Mesendoderm (in vitro differentiated cells): ENCODE results near the gene SLC9A8. TPM values are rescaled to one million over a fixed set of nuclear protein-coding genes. Genes with fewer than 3 reads are reported as not detected.

ENCODE experiments used
- DNase-seq: peaks from one replicate; pipeline ENCODE4 v3.0.0; 2013
- H2AK5ac ChIP-seq: 2 replicates; pipeline ENCODE4 v1.6.1; 2013; ENCODE audit warnings: low read length, inconsistent platforms
- H2BK120ac ChIP-seq: 2 replicates; pipeline ENCODE4 v1.6.1; 2013; ENCODE audit warnings: low read depth, mild to moderate bottlenecking, low read length, moderate library complexity, mixed read lengths
- H2BK15ac ChIP-seq: replicated peaks from 2 replicates; pipeline ENCODE4 v1.6.1; 2013; ENCODE audit warnings: low read depth, mild to moderate bottlenecking, moderate library complexity
- H2BK5ac ChIP-seq: 2 replicates; pipeline ENCODE4 v1.6.1; 2013; ENCODE audit warnings: low read length, inconsistent platforms
- H3K18ac ChIP-seq: 2 replicates; pipeline ENCODE4 v1.6.1; 2013; ENCODE audit warnings: mild to moderate bottlenecking, low read length, mixed read lengths
- H3K23ac ChIP-seq: one replicate; pipeline ENCODE4 v1.6.1; 2013; ENCODE audit warnings: low read length
- H3K27ac ChIP-seq: 2 replicates; pipeline ENCODE4 v1.5.1; 2013; ENCODE audit warnings: low read depth, mild to moderate bottlenecking, inconsistent platforms, low read length, moderate library complexity
- H3K27me3 ChIP-seq: 2 replicates; pipeline ENCODE4 v1.6.1; 2013; ENCODE audit warnings: low read length, control low read depth, mild to moderate bottlenecking, inconsistent platforms; ENCODE audit not compliant: insufficient read depth, poor library complexity
- H3K36me3 ChIP-seq: 2 replicates; pipeline ENCODE4 v1.6.1; 2013; ENCODE audit warnings: low read length, inconsistent platforms; ENCODE audit not compliant: control insufficient read depth, insufficient read depth
- H3K4ac ChIP-seq: one replicate; pipeline ENCODE4 v1.6.1; 2013; ENCODE audit warnings: low read depth, mild to moderate bottlenecking, low read length, moderate library complexity
- H3K4me1 ChIP-seq: 2 replicates; pipeline ENCODE4 v1.6.1; 2013; ENCODE audit warnings: low read depth, low read length, inconsistent platforms; ENCODE audit not compliant: control insufficient read depth
- H3K4me2 ChIP-seq: 2 replicates; pipeline ENCODE4 v1.6.1; 2013; ENCODE audit warnings: low read length
- H3K4me3 ChIP-seq: 2 replicates; pipeline ENCODE4 v1.5.1; 2013; ENCODE audit warnings: mild to moderate bottlenecking, low read length
- H3K56ac ChIP-seq: one replicate; pipeline ENCODE4 v1.6.1; 2013; ENCODE audit warnings: low read length
- H3K79me1 ChIP-seq: 2 replicates; pipeline ENCODE4 v1.6.1; 2013; ENCODE audit warnings: low read length, inconsistent platforms
- H3K79me2 ChIP-seq: 2 replicates; pipeline ENCODE4 v1.6.1; 2013; ENCODE audit warnings: mild to moderate bottlenecking, low read length; ENCODE audit not compliant: control insufficient read depth, insufficient read depth
- H3K9ac ChIP-seq: 2 replicates; pipeline ENCODE4 v1.6.1; 2013; ENCODE audit warnings: low read length, inconsistent platforms
- H4K5ac ChIP-seq: one replicate; pipeline ENCODE4 v1.6.1; 2013; ENCODE audit warnings: low read length
- H4K8ac ChIP-seq: one replicate; pipeline ENCODE4 v1.6.1; 2013; ENCODE audit warnings: low read depth, mild to moderate bottlenecking, control low read depth, low read length, moderate library complexity
- WGBS: extraction: QIAGEN DNeasy Blood & Tissue Kit; methylation state at CpG from one replicate; pipeline ENCODE4 v1.1.7; 2013; ENCODE audit warnings: low lambda C conversion rate, missing lambda C conversion rate; ENCODE audit not compliant: insufficient coverage; ENCODE audit errors: extremely low coverage; 5-methylcytosine and 5-hydroxymethylcytosine counted together
- polyA plus RNA-seq, 2 experiments: library from polyadenylated mRNA; stranded (reverse); fragments of 200-250 nt; gene quantifications; one replicate each; pipeline ENCODE4 v1.2.3, GENCODE V29; 2013

Gene SLC9A8, protein sequence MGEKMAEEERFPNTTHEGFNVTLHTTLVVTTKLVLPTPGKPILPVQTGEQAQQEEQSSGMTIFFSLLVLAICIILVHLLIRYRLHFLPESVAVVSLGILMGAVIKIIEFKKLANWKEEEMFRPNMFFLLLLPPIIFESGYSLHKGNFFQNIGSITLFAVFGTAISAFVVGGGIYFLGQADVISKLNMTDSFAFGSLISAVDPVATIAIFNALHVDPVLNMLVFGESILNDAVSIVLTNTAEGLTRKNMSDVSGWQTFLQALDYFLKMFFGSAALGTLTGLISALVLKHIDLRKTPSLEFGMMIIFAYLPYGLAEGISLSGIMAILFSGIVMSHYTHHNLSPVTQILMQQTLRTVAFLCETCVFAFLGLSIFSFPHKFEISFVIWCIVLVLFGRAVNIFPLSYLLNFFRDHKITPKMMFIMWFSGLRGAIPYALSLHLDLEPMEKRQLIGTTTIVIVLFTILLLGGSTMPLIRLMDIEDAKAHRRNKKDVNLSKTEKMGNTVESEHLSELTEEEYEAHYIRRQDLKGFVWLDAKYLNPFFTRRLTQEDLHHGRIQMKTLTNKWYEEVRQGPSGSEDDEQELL
- polyA plus RNA-seq (2013, experiment 1 of 2) = 3.4 TPM
- polyA plus RNA-seq (2013, experiment 2 of 2) = 3.3 TPM

DNA sequence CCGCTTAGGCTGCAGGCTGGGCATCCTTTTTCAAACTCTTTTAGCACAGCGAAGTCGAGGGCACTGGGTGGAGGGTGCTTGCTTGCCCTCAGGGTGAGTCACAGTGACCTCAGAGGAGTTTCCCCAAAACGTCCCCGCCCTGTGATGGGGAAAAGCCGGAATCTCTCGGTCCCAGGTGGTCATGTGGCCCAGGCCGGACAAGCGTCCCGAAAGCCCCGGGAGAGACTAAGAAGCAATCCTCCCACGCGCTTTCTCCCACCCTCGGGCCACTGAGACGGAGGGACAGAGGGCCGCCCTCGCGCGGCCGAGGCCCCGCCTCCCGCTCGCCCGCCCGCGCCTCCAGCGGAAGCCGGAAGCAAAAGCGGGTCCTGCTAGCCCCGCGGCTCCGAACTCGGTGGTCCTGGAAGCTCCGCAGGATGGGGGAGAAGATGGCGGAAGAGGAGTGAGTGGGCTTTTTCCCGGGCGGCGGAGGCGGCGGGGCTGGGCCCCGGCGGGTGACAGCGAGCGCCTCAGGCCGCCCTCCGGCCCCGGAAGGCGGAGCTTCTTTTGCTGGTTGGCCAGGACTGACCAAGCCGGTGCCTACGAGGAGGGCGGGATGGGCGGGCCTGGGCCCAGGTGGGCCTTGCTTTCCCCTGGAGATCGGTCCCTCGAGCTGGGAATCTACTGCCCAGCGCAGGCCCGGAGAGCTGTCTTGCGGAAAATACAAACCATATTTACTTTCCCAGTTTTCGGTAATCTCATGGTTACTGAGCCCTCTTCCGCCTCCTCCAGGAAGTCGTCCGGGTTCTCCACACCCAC is at the start of gene SLC9A8:
Gene SLC9A8 (plus strand): TSS at position 322 of the 798 bp plus-strand sequence. CDS start 95 bp downstream, at position 417.
- peak within 1 kb of the TSS; percentile 86 for H3K18ac ChIP-seq
- H3K9ac ChIP-seq = peak within 1 kb of the TSS; percentile 81
- no peak within 1 kb of the TSS for H2BK5ac ChIP-seq
- H3K36me3 ChIP-seq = no peaks in the 10 kb centered on the region
- peak within 1 kb of the TSS; percentile 33 for H4K5ac ChIP-seq
- H3K79me1 ChIP-seq = peaks cover 2% of the 10 kb centered on the region
- H2BK15ac ChIP-seq = no peak within 1 kb of the TSS
- H3K4me2 ChIP-seq = peak within 1 kb of the TSS; percentile 47
- peak within 1 kb of the TSS; percentile 58 for H3K4ac ChIP-seq
- H4K8ac ChIP-seq = peak within 1 kb of the TSS; percentile 97
- no CpG with 5 or more reads among the region's 61 CpGs for WGBS
- H3K4me3 ChIP-seq = peak within 1 kb of the TSS; percentile 58
- no peak within 1 kb of the TSS for H2AK5ac ChIP-seq
- peak within 1 kb of the TSS; percentile 63 for H3K27ac ChIP-seq
- H3K23ac ChIP-seq = no peak within 1 kb of the TSS
- peaks cover 1% of the 10 kb centered on the region for H3K4me1 ChIP-seq
- no peak within 1 kb of the TSS for H2BK120ac ChIP-seq
- DNase-seq = peak; percentile 90
- peak within 1 kb of the TSS; percentile 91 for H3K56ac ChIP-seq
- no peaks in the 10 kb centered on the region for H3K27me3 ChIP-seq
- H3K79me2 ChIP-seq = no peaks in the 10 kb centered on the region

DNA sequence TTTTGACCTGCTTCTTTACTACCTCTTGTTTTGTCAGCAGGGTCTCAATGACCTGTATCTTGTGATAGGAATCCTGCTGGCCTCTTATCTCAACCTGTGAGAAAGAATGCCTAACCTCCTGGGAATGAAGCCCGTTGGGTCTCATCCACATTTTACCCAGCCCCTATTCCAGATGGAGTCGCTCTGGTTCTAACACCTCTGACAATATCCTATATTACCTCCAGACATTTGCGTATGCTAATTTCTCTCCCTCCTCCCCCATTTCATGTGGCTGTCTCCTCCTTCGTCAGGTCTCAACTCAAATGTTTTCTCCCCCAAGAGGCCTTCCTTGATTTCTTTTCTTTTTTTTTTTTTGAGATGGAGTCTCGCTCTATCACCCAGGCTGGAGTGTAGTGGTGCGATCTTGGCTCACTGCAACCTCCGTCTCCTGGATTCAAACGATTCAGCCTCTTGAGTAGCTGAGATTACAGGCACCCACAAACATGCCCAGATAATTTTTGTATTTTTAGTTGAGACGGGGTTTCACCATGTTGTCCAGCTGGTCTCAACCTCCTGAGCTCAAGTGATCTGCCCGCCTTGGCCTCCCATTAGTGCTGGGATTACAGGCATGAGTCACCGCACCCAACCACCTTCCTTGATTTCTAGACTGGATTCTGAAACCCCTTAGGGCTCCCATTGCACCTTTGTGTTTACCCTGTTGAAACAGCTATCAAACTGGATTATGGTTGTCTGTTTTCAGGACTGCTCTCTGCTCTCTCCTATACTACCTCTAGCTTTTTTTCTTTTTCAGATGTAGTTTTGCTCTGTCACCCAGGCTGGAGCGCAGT is 49.5 kb upstream of the SLC9A8 start:
- H3K56ac ChIP-seq = no peak overlapping the region
- WGBS = no CpG with 5 or more reads among the region's 12 CpGs
- no peak overlapping the region for H3K23ac ChIP-seq
- H2BK120ac ChIP-seq = no peak overlapping the region
- H2BK5ac ChIP-seq = no peak overlapping the region
- no peaks in the 10 kb centered on the region for H3K79me2 ChIP-seq
- H3K27me3 ChIP-seq = no peaks in the 10 kb centered on the region
- no peak overlapping the region for H3K27ac ChIP-seq
- H3K4ac ChIP-seq = no peak overlapping the region
- no peak overlapping the region for H3K4me2 ChIP-seq
- no peak overlapping the region for H2AK5ac ChIP-seq
- peak overlapping the region; percentile 45 for H3K18ac ChIP-seq
- DNase-seq = peak; percentile 97
- H3K36me3 ChIP-seq = no peaks in the 10 kb centered on the region
- no peak overlapping the region for H3K9ac ChIP-seq
- H3K4me1 ChIP-seq = peaks cover 8% of the 10 kb centered on the region
- H2BK15ac ChIP-seq = no peak overlapping the region
- no peak overlapping the region for H4K8ac ChIP-seq
- no peaks in the 10 kb centered on the region for H3K79me1 ChIP-seq
- no peak overlapping the region for H3K4me3 ChIP-seq
- H4K5ac ChIP-seq = no peak overlapping the region

DNA sequence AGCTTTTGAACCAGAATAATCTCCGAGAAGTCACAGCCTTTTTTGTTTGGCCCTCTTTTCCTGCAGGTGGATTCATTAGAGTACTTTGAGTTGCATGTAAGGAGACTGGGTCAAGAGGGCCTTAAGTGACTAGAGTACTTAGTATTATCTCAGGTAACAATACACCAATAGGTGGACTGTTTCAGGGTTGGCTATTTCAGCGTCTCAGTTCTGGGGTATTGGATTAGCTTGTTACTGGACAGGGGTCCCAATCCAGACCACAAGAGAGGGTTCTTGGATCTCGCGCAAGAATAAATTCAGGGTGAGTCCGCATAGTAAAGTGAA is 47.3 kb upstream of the SLC9A8 start:
- no peak overlapping the region for H3K4me3 ChIP-seq
- no peaks in the 10 kb centered on the region for H3K79me1 ChIP-seq
- H3K4ac ChIP-seq = no peak overlapping the region
- no peak for DNase-seq
- no peak overlapping the region for H2BK5ac ChIP-seq
- no peaks in the 10 kb centered on the region for H3K79me2 ChIP-seq
- no peak overlapping the region for H3K56ac ChIP-seq
- no peak overlapping the region for H2AK5ac ChIP-seq
- no peak overlapping the region for H2BK120ac ChIP-seq
- H2BK15ac ChIP-seq = no peak overlapping the region
- H3K23ac ChIP-seq = no peak overlapping the region
- no peaks in the 10 kb centered on the region for H3K36me3 ChIP-seq
- WGBS = no CpG with 5 or more reads among the region's 5 CpGs
- H3K4me2 ChIP-seq = no peak overlapping the region
- no peak overlapping the region for H3K18ac ChIP-seq
- H3K4me1 ChIP-seq = peaks cover 5% of the 10 kb centered on the region
- no peak overlapping the region for H3K9ac ChIP-seq
- no peaks in the 10 kb centered on the region for H3K27me3 ChIP-seq
- no peak overlapping the region for H4K8ac ChIP-seq
- H4K5ac ChIP-seq = no peak overlapping the region
- H3K27ac ChIP-seq = no peak overlapping the region

DNA sequence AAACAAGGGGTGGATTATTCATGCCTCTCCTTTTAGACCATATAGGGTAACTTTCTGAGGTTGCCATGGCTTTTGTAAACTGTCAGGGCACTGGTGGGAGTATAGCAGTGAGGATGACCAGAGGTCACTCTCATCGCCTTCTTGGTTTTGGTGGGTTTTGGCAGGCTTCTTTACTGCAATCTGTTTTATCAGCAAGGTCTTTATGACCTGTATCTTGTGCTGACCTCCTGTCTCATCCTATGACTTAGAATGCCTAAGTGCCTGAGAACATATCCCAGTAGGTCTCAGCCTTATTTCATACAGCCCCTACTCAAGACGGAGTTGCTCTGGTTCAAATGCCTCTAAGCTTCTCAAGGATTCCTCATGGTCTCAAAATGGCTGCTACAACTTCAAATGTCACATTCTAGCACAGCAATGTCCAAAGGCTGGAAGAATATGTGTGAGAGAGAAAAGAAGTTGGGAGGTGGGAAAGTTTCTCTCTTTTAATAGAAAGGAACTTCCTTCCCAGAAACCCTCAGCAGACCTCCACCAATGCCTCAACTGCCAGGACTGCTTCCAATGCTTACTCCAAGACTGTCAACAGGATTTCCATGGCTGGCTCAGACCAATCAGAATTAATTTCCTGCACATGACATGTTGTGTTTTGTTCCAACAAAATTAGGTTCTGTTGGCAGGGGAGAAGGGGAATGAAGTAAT is 46.6 kb upstream of the SLC9A8 start:
- Histone ChIP-seq H3K4me3 (no peak overlapping the region), H2BK120ac (no peak overlapping the region), H3K9ac (no peak overlapping the region), H2BK15ac (no peak overlapping the region), H3K27me3 (no peaks in the 10 kb centered on the region), H3K4me2 (no peak overlapping the region), H3K79me2 (no peaks in the 10 kb centered on the region), H3K56ac (no peak overlapping the region), H2AK5ac (no peak overlapping the region), H2BK5ac (no peak overlapping the region), H4K5ac (no peak overlapping the region), H3K79me1 (no peaks in the 10 kb centered on the region), H3K18ac (no peak overlapping the region), H3K23ac (no peak overlapping the region), H3K4me1 (peaks cover 5% of the 10 kb centered on the region), H4K8ac (no peak overlapping the region), H3K36me3 (no peaks in the 10 kb centered on the region), H3K4ac (no peak overlapping the region), H3K27ac (no peak overlapping the region)
- DNase-seq = no peak
- WGBS = no CpG with 5 or more reads among the region's 2 CpGs

DNA sequence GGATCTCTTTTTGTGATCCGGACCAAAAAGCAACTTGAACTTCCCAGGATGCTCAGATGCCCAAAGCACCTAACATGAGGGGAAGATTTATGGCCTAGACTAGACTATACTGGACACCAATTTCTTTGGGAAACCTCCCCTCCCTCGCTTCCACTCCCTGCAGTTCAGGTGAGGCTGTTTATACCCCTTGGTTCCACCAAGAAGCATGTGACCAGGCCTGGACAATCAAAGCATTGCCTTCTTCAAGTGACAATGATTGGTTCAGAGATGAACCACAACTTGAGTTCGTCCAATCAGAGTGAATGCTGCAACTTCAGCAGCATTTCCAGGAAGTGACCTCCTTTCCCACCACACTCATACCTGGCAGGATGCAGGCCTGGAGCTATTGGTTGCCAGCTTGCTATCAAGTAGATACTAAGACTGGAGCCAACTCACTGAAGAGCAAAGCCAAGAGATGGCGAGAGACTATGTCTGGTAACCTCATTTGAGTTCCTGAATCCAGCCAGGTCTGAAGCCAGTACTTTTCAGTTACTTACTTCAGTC is 45.6 kb upstream of the SLC9A8 start:
- peaks cover 5% of the 10 kb centered on the region for H3K4me1 ChIP-seq
- no peaks in the 10 kb centered on the region for H3K79me2 ChIP-seq
- no peak overlapping the region for H3K4ac ChIP-seq
- no peak overlapping the region for H3K27ac ChIP-seq
- H3K4me3 ChIP-seq = no peak overlapping the region
- H3K27me3 ChIP-seq = no peaks in the 10 kb centered on the region
- H3K23ac ChIP-seq = no peak overlapping the region
- H4K5ac ChIP-seq = no peak overlapping the region
- H2BK15ac ChIP-seq = no peak overlapping the region
- H3K9ac ChIP-seq = no peak overlapping the region
- peak; percentile 55 for DNase-seq
- no peak overlapping the region for H3K18ac ChIP-seq
- no CpG with 5 or more reads among the region's 4 CpGs for WGBS
- H3K36me3 ChIP-seq = no peaks in the 10 kb centered on the region
- no peak overlapping the region for H3K56ac ChIP-seq
- no peaks in the 10 kb centered on the region for H3K79me1 ChIP-seq
- peak overlapping the region; percentile 27 for H2AK5ac ChIP-seq
- no peak overlapping the region for H3K4me2 ChIP-seq
- H2BK5ac ChIP-seq = no peak overlapping the region
- no peak overlapping the region for H2BK120ac ChIP-seq
- H4K8ac ChIP-seq = no peak overlapping the region
